ENCODE data around the gene PLA2R1. TPM values are rescaled to one million over a fixed set of nuclear protein-coding genes. Genes with fewer than 3 reads are reported as not detected.

PLA2R1 gene
- total RNA-seq, 1 experiment from 2014 or later, result 3.4 TPM

DNA sequence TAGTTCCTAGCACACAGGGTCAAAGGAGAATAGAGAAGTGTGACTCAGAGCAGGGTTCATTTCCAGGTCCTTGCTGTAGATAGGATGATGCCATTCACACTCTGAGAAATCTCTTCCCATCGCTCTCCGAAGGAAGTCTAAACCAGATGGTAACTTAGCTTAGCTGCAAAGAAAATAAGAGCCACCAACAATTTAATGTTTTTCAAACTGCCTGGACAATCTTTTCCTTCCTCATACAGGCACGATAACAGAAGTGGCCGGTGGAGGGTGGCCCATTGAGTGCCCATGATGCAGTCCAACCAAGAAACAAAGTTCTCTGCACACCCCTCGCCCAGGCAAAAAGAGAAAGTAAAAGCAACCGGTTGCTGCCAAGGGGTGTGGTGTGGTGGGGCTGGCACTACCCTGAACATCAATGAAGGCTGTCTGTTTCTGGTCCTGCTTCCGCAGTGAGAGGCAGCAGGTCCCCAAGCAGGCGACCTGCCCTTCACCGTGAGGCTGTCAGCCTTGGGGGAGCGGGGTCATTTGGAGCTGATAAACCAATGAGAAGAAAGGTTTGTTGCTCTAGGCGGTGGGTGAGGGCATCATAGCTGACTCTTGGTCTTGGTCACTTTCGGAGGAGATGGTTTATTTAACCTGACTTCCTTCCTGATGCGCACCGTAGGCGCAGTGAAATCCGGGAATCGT is 158.8 kb downstream of the PLA2R1 start:
- Histone ChIP-seq H3K4me2 (ENCODE audit: low read length) (no peak overlapping the region), H2AFZ (ENCODE audit: low read length) (no peak overlapping the region), H3K9me3 (ENCODE audit: low read length) (no peaks in the 10 kb centered on the region), H4K20me1 (ENCODE audit: low read length) (no peaks in the 10 kb centered on the region), H3K79me2 (ENCODE audit: low read length) (no peaks in the 10 kb centered on the region), H3K27ac (ENCODE audit: low read length) (no peak overlapping the region), H3K36me3 (ENCODE audit: low read depth, low read length) (no peaks in the 10 kb centered on the region), H3F3A (ENCODE audit: low read length, unreplicated experiment) (peaks cover 6% of the 10 kb centered on the region), H3K9me2 (replicated peaks; ENCODE audit: low read length) (no peaks in the 10 kb centered on the region), H3K27me3 (ENCODE audit: low read length) (no peaks in the 10 kb centered on the region), H3K4me3 (ENCODE audit: low read length) (no peak overlapping the region), H3K9ac (ENCODE audit: low read length) (no peak overlapping the region), H3K4me1 (ENCODE audit: insufficient read depth, low read length) (peaks cover 14% of the 10 kb centered on the region)
- no peak for ATAC-seq
- intact Hi-C loops (cut with micrococcal nuclease), result no loop called here
- DNase-seq, result no peak
- CTCF ChIA-PET, result no interaction called here
- POLR2A ChIA-PET (ENCODE audit: unreplicated experiment), result no interaction called here
- no TSS peak for BruUV-seq (replicated peaks)
- TF ChIP-seq EZH2 (IDR thresholded peaks at IDR 0.05; ENCODE audit: low read length, unreplicated experiment) (no peak), EZH2phosphoT487 (IDR thresholded peaks at IDR 0.05; ENCODE audit: borderline replicate concordance, low read length) (no peak)
- TF ChIP-seq, protein P1, sequence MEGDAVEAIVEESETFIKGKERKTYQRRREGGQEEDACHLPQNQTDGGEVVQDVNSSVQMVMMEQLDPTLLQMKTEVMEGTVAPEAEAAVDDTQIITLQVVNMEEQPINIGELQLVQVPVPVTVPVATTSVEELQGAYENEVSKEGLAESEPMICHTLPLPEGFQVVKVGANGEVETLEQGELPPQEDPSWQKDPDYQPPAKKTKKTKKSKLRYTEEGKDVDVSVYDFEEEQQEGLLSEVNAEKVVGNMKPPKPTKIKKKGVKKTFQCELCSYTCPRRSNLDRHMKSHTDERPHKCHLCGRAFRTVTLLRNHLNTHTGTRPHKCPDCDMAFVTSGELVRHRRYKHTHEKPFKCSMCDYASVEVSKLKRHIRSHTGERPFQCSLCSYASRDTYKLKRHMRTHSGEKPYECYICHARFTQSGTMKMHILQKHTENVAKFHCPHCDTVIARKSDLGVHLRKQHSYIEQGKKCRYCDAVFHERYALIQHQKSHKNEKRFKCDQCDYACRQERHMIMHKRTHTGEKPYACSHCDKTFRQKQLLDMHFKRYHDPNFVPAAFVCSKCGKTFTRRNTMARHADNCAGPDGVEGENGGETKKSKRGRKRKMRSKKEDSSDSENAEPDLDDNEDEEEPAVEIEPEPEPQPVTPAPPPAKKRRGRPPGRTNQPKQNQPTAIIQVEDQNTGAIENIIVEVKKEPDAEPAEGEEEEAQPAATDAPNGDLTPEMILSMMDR (conservative IDR thresholded peaks at IDR 0.05; ENCODE audit: low read depth, low read length), result no peak

- H3K9ac ChIP-seq (ENCODE audit: low read length), result no peak overlapping the region
- ChIA-PET CTCF (no interaction called here), POLR2A (ENCODE audit: unreplicated experiment) (no interaction called here)
- no peaks in the 10 kb centered on the region for H3K79me2 ChIP-seq (ENCODE audit: low read length)
- no peak for ATAC-seq
- H3K4me3 ChIP-seq (ENCODE audit: low read length), result no peak overlapping the region
- H3K27ac ChIP-seq (ENCODE audit: low read length), result no peak overlapping the region
- H3K4me1 ChIP-seq (ENCODE audit: insufficient read depth, low read length), result peaks cover 5% of the 10 kb centered on the region
- no peaks in the 10 kb centered on the region for H3K36me3 ChIP-seq (ENCODE audit: low read depth, low read length)
- intact Hi-C loops (cut with micrococcal nuclease), result no loop called here
- TF ChIP-seq EZH2phosphoT487 (IDR thresholded peaks at IDR 0.05; ENCODE audit: borderline replicate concordance, low read length), result no peak
- no peak for TF ChIP-seq EZH2 (IDR thresholded peaks at IDR 0.05; ENCODE audit: low read length, unreplicated experiment)
- TF ChIP-seq, protein P1 (conservative IDR thresholded peaks at IDR 0.05; ENCODE audit: low read depth, low read length), result no peak
- H3K9me2 ChIP-seq (replicated peaks; ENCODE audit: low read length), result no peaks in the 10 kb centered on the region
- H3K9me3 ChIP-seq (ENCODE audit: low read length), result no peaks in the 10 kb centered on the region
- H2AFZ ChIP-seq (ENCODE audit: low read length), result no peak overlapping the region
- no TSS peak for BruUV-seq (replicated peaks)
- H3F3A ChIP-seq (ENCODE audit: low read length, unreplicated experiment), result no peaks in the 10 kb centered on the region
- H3K27me3 ChIP-seq (ENCODE audit: low read length), result no peaks in the 10 kb centered on the region
- DNase-seq, result no peak
- no peaks in the 10 kb centered on the region for H4K20me1 ChIP-seq (ENCODE audit: low read length)
- no peak overlapping the region for H3K4me2 ChIP-seq (ENCODE audit: low read length)
Observed at GRCh38 chr2:159902722-159903121, 159.7 kb downstream of the PLA2R1 start.

- Histone ChIP-seq H3K9ac (ENCODE audit: low read length) (no peak overlapping the region), H4K20me1 (ENCODE audit: low read length) (no peaks in the 10 kb centered on the region), H3K4me3 (ENCODE audit: low read length) (no peak overlapping the region), H3K4me1 (ENCODE audit: insufficient read depth, low read length) (0 out of 2 replicates have a peak, but pooled peaks cover 5% of the 10 kb centered on the region), H3K27ac (ENCODE audit: low read length) (no peak overlapping the region), H3K9me2 (replicated peaks; ENCODE audit: low read length) (no peaks in the 10 kb centered on the region), H3K36me3 (ENCODE audit: low read depth, low read length) (no peaks in the 10 kb centered on the region), H2AFZ (ENCODE audit: low read length) (no peak overlapping the region), H3K9me3 (ENCODE audit: low read length) (no peaks in the 10 kb centered on the region), H3K4me2 (ENCODE audit: low read length) (no peak overlapping the region), H3K79me2 (ENCODE audit: low read length) (no peaks in the 10 kb centered on the region), H3K27me3 (ENCODE audit: low read length) (no peaks in the 10 kb centered on the region), H3F3A (ENCODE audit: low read length, unreplicated experiment) (no peaks in the 10 kb centered on the region)
- TF ChIP-seq EZH2phosphoT487 (IDR thresholded peaks at IDR 0.05; ENCODE audit: borderline replicate concordance, low read length), result no peak
- no peak for TF ChIP-seq EZH2 (IDR thresholded peaks at IDR 0.05; ENCODE audit: low read length, unreplicated experiment)
- TF ChIP-seq, protein P1 (conservative IDR thresholded peaks at IDR 0.05; ENCODE audit: low read depth, low read length), result no peak
- no TSS peak for BruUV-seq (replicated peaks)
- intact Hi-C loops (cut with micrococcal nuclease), result no loop called here
- ATAC-seq, result no peak
- POLR2A ChIA-PET (ENCODE audit: unreplicated experiment), result no interaction called here
- CTCF ChIA-PET, result no interaction called here
- no peak for DNase-seq
Observed at GRCh38 chr2:159900343-159900742, 162.1 kb downstream of the PLA2R1 start.

Measured in PC-3 (cell line).